KOPT-K1 (cell line): ENCODE data around the gene EHMT1.

Source experiments
- H3K27ac ChIP-seq: fragments of 200-600 bp; sonication (generic); 2 replicates; pipeline ENCODE4 v1.5.1; 2016; ENCODE audit warnings: antibody characterized with exemption, mild to moderate bottlenecking, low read depth, low read length; ENCODE audit not compliant: poor library complexity, severe bottlenecking
- H3K36me3 ChIP-seq: fragments of 200-600 bp; sonication (generic); 2 replicates; pipeline ENCODE4 v1.5.1; 2017; ENCODE audit warnings: antibody characterized with exemption, mild to moderate bottlenecking, low read length, moderate library complexity; ENCODE audit not compliant: insufficient read depth
- H3K9me3 ChIP-seq: fragments of 200-600 bp; sonication (generic); 2 replicates; pipeline ENCODE4 v1.5.1; 2017; ENCODE audit warnings: antibody characterized with exemption, low read length, mild to moderate bottlenecking; ENCODE audit not compliant: insufficient read depth, poor library complexity, severe bottlenecking

EHMT1 gene

DNA sequence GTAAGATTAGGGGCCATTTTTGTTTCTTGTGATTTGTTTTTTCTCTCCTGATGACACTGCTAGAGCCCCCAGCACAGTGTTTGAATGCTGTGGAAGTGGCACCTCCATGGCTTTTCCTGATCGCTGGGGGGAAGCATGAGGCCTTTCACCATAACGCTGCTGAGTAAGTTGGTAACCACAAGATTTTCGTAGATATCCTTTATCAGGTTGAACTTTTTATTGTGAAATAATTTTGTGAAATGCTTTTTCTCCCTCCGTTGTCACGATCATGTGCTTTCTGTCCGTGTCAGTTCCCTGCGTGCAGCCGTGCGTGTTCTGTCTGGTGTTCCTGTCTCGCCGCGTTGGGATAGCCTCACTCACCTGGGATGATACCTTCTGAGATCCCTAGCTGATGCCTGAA lies 59.4 kb downstream of the EHMT1 start:
- H3K27ac ChIP-seq = no peak overlapping the region

DNA sequence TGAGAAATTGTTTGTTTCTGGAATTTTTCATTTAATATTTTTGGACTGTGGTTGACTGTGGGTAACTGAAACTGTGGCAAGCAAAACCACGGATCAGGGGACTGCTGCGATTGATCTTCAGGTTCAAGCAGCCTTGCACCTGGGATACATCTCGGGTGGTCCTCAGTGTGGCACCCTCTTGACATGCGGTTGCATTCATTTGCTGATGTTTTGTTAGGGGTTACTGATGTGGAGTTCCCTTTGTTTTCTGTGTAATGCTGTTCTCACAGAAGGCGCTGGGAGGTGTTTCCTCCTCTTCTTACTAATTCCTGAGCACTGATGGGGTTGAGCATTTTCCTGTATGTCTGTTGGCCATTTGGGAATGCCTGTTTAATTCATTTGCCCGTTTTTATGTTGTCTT lies 60.4 kb downstream of the EHMT1 start:
- Histone ChIP-seq H3K36me3 (peaks cover 14% of the 10 kb centered on the region; the same call in 1 of the 2 replicates), H3K9me3 (no peaks in the 10 kb centered on the region), H3K27ac (no peak overlapping the region)

More for the DNA sequence above, 59.4 kb downstream of the EHMT1 start:
- H3K36me3 ChIP-seq = peaks cover 11% of the 10 kb centered on the region; the same call in 1 of the 2 replicates
- H3K9me3 ChIP-seq = no peaks in the 10 kb centered on the region

- H3K27ac ChIP-seq = no peak overlapping the region
- peaks cover 17% of the 10 kb centered on the region; the same call in 1 of the 2 replicates for H3K36me3 ChIP-seq
- H3K9me3 ChIP-seq = no peaks in the 10 kb centered on the region
Observed at GRCh38 chr9:137679695-137680305, 61.0 kb downstream of the EHMT1 start.

DNA sequence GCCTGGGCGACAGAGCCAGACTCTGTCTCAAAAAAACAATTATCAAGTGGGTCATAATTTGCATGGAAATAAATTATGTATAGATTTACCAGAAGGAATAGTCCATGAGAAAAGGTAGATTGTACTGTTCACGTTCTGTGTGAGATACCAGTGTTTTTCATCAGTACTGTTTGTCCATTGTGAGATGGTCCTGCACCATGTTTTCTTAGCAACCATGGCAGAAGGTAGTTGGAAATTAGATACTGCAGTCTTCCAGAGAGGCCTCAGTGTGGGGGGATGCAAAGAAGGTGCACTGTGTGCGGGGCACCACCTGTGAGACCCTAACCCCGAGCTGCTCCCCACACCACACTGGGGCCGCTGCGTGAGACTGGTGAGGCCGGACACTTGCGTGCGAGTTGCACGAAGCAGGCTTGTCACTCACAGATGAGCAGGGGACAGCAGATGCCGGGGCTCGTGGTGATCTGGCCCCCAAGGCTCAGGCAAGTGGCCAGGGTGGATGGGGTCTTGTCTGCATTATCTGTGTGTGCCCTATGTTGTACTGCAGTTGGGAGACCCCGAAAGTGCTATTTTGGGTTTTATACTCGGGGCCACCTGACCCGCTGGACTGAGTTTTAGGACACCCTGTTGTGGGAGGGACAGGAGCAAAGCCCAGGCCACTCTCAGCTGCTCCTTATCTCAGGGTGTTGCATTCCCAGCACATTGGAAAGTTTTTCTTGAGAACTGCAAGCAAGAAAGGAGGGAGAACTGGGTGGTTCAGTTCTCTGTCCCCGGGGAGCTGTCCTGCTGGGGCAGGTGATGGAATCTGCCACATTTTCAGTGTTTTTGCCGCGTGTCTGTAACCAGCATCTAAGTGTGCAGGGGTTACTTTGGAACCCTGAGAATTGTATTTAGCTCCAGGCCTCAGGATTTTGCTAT lies 61.9 kb downstream of the EHMT1 start:
- Histone ChIP-seq H3K36me3 (peaks cover 17% of the 10 kb centered on the region; the same call in 1 of the 2 replicates), H3K27ac (no peak overlapping the region), H3K9me3 (no peaks in the 10 kb centered on the region)

- H3K36me3 ChIP-seq = peaks cover 17% of the 10 kb centered on the region; the same call in 1 of the 2 replicates
- H3K9me3 ChIP-seq = no peaks in the 10 kb centered on the region
- H3K27ac ChIP-seq = no peak overlapping the region
Observed at GRCh38 chr9:137682428-137683105, 63.8 kb downstream of the EHMT1 start.

- peaks cover 17% of the 10 kb centered on the region; the same call in 1 of the 2 replicates for H3K36me3 ChIP-seq
- H3K9me3 ChIP-seq = no peaks in the 10 kb centered on the region
- H3K27ac ChIP-seq = no peak overlapping the region
Observed at GRCh38 chr9:137683262-137683864, 64.6 kb downstream of the EHMT1 start.

- Histone ChIP-seq H3K9me3 (no peaks in the 10 kb centered on the region), H3K27ac (no peak overlapping the region), H3K36me3 (peaks cover 17% of the 10 kb centered on the region; the same call in 1 of the 2 replicates)
Observed at GRCh38 chr9:137685035-137685740, 66.4 kb downstream of the EHMT1 start.

DNA sequence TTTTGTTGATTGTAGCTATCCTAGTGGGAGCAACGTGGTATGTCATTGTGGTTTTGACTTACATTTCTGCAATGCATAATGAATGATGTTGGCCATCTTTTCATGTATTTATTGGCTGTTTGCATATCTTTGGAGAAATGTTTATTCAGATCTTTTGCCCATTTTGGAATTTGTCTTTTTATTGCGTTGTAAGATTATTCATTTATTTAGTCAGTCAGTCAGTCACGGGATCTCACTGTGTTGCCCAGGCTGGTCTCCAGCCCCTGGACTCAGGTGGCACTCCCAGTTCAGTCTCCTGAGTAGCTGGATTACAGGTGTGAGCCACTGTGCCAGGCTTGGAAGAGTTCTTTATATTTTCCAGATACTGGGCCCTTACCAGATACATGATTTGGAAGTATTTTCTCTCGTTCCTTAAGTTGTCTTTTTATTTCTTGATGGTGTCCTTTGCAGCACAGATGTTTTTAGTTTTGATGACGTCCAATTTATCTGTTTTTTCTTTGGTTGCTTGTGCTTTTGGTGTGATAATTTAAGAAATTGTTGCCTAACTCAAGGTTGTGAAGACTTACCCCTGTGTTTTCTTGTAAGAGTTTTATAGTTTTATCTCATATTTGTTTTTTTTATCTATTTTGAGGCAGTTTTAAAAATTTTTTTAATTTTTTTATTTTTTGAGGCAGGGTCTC lies 67.1 kb downstream of the EHMT1 start:
- Histone ChIP-seq H3K9me3 (no peaks in the 10 kb centered on the region), H3K36me3 (peaks cover 16% of the 10 kb centered on the region; the same call in 1 of the 2 replicates), H3K27ac (no peak overlapping the region)

GRCh38 chr9:137688261-137688660 lies 69.5 kb downstream of the EHMT1 start:
- Histone ChIP-seq H3K27ac (no peak overlapping the region), H3K36me3 (peaks cover 5% of the 10 kb centered on the region; the same call in 1 of the 2 replicates), H3K9me3 (no peaks in the 10 kb centered on the region)

DNA sequence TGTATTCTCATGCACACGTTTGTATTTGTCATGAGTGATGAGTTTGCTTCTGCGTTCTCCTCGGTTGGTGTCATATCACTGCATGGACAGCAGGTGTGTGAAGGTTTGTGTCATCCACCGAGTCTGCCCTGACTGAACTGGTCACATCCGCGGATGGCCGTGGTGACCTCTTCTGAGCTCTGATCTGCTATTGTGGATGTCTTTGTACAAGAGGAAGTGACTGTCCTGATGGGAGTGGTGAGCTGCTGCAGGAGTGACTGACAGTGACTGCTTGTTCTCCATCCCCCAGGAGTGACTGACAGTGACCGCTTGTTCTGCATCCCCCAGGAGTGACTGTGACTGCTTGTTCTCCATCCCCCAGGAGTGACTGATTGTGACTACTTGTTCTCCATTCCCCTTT lies 69.9 kb downstream of the EHMT1 start:
- no peak overlapping the region for H3K27ac ChIP-seq
- peaks cover 5% of the 10 kb centered on the region; the same call in 1 of the 2 replicates for H3K36me3 ChIP-seq
- no peaks in the 10 kb centered on the region for H3K9me3 ChIP-seq

GRCh38 chr9:137689745-137690529 lies 71.1 kb downstream of the EHMT1 start:
- Histone ChIP-seq H3K9me3 (no peaks in the 10 kb centered on the region), H3K27ac (no peak overlapping the region), H3K36me3 (no peaks in the 10 kb centered on the region)

GRCh38 chr9:137690930-137691645 lies 72.3 kb downstream of the EHMT1 start:
- no peaks in the 10 kb centered on the region for H3K9me3 ChIP-seq
- no peak overlapping the region for H3K27ac ChIP-seq
- H3K36me3 ChIP-seq = no peaks in the 10 kb centered on the region
